GM21423 (cell line): ENCODE results near the gene DERA.
"Not testable (repeated sequence)": the region's sequence is repeated elsewhere in the genome, so short reads cannot be mapped to it uniquely, and the experiment has no call there.

Experiments used
- ATAC-seq: cut with Tn5 transposase; IDR thresholded peaks from one replicate; pipeline ENCODE4 v1.9.1; 2021; ENCODE audit warnings: mild to moderate bottlenecking, moderate library complexity; ENCODE audit not compliant: unreplicated experiment

Gene DERA

GRCh38 chr12:15956413-15957185, 45.5 kb downstream of the DERA start:
- no peak for ATAC-seq

- ATAC-seq: no peak
Observed at GRCh38 chr12:15962760-15963159, 51.6 kb downstream of the DERA start.

- ATAC-seq: no peak
Observed at GRCh38 chr12:15963271-15963670, 52.1 kb downstream of the DERA start.

GRCh38 chr12:15966426-15966825, 55.3 kb downstream of the DERA start:
- ATAC-seq: no peak

GRCh38 chr12:15967053-15967452, 55.9 kb downstream of the DERA start:
- ATAC-seq: not testable (repeated sequence)

GRCh38 chr12:15971211-15971610, 60.1 kb downstream of the DERA start:
- no peak for ATAC-seq

- ATAC-seq: no peak
Observed at GRCh38 chr12:15972894-15973293, 61.8 kb downstream of the DERA start.

GRCh38 chr12:15977999-15978951, 67.1 kb downstream of the DERA start:
- no peak for ATAC-seq

- no peak for ATAC-seq
Observed at GRCh38 chr12:15979096-15980092, 68.3 kb downstream of the DERA start.

- ATAC-seq: no peak
Observed at GRCh38 chr12:15982071-15982470, 70.9 kb downstream of the DERA start.

- no peak for ATAC-seq
Observed at GRCh38 chr12:15982471-15982870, 71.3 kb downstream of the DERA start.

GRCh38 chr12:15982921-15983320, 71.8 kb downstream of the DERA start:
- no peak for ATAC-seq

- no peak for ATAC-seq
Observed at GRCh38 chr12:15984097-15984800, 73.1 kb downstream of the DERA start.

- no peak for ATAC-seq
Observed at GRCh38 chr12:15984963-15985362, 73.8 kb downstream of the DERA start.

GRCh38 chr12:15987696-15988095, 76.6 kb downstream of the DERA start:
- no peak for ATAC-seq

- ATAC-seq: no peak
Observed at GRCh38 chr12:15988983-15989755, 78.0 kb downstream of the DERA start.

GRCh38 chr12:15995801-15996200, 84.7 kb downstream of the DERA start:
- ATAC-seq: no peak

GRCh38 chr12:15996254-15996653, 85.1 kb downstream of the DERA start:
- no peak for ATAC-seq

- no peak for ATAC-seq
Observed at GRCh38 chr12:15996948-15997347, 85.8 kb downstream of the DERA start.
